PFSK-1 (cell line): ENCODE measurements around the gene TUBE1.

Experiments
- POLR2AphosphoS5 ChIP-seq: IDR thresholded peaks from 2 replicates; pipeline ENCODE4 v1.6.1; 2012; ENCODE audit warnings: low read depth, mild to moderate bottlenecking, control low read depth, low read length, moderate library complexity
- SIN3A ChIP-seq: IDR thresholded peaks from 2 replicates; pipeline ENCODE4 v1.6.1; 2012; ENCODE audit warnings: mild to moderate bottlenecking, low read length, moderate library complexity, borderline replicate concordance; ENCODE audit not compliant: insufficient read depth
- TAF1 ChIP-seq: IDR thresholded peaks from 2 replicates; pipeline ENCODE4 v1.6.1; 2012; ENCODE audit warnings: low read length, control low read depth, borderline replicate concordance; ENCODE audit not compliant: insufficient read depth
- TF ChIP-seq, protein P1 (sequence below), 2 experiments: IDR thresholded peaks; 2 replicates each; pipeline versions ENCODE4 v1.6.1 to v1.8.0; 2011 to 2012; ENCODE audit warnings: low read depth in 2 of 2, low read length in 2 of 2, control low read depth in 1 of 2, inconsistent platforms in 1 of 2, mild to moderate bottlenecking in 1 of 2, moderate library complexity in 1 of 2; ENCODE audit not compliant: insufficient read depth in 1 of 2

DNA sequence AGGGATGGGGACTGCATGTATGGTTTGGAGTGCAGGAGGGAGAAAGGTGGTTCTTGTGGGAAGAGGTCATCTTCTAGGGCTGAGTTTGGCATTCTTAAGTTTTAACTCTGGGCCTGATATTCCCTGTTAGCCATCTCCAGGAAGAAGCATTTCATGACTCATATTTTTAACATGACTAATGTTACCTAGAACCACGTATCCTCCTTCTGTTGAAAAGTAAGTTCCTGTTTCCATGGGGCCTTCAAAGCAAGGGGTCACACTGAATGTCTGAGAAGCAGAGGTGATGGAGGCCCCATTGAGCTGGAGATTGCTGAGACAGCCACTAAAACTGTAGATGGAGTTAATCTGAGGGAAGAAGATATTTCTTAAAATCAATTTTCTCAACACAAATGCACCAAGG lies 30.3 kb upstream of the TUBE1 start:
- no peak for TF ChIP-seq SIN3A
- no peak for TF ChIP-seq TAF1
- TF ChIP-seq POLR2AphosphoS5: no peak
- TF ChIP-seq, protein P1, sequence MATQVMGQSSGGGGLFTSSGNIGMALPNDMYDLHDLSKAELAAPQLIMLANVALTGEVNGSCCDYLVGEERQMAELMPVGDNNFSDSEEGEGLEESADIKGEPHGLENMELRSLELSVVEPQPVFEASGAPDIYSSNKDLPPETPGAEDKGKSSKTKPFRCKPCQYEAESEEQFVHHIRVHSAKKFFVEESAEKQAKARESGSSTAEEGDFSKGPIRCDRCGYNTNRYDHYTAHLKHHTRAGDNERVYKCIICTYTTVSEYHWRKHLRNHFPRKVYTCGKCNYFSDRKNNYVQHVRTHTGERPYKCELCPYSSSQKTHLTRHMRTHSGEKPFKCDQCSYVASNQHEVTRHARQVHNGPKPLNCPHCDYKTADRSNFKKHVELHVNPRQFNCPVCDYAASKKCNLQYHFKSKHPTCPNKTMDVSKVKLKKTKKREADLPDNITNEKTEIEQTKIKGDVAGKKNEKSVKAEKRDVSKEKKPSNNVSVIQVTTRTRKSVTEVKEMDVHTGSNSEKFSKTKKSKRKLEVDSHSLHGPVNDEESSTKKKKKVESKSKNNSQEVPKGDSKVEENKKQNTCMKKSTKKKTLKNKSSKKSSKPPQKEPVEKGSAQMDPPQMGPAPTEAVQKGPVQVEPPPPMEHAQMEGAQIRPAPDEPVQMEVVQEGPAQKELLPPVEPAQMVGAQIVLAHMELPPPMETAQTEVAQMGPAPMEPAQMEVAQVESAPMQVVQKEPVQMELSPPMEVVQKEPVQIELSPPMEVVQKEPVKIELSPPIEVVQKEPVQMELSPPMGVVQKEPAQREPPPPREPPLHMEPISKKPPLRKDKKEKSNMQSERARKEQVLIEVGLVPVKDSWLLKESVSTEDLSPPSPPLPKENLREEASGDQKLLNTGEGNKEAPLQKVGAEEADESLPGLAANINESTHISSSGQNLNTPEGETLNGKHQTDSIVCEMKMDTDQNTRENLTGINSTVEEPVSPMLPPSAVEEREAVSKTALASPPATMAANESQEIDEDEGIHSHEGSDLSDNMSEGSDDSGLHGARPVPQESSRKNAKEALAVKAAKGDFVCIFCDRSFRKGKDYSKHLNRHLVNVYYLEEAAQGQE (IDR thresholded peaks at IDR 0.05; ENCODE audit: insufficient read depth in 1 of 2, low read depth in 2 of 2, low read length in 2 of 2): no peak
